GM12878 (cell line): ENCODE data around the gene GPC3. TPM values are rescaled to one million over a fixed set of nuclear protein-coding genes. Genes with fewer than 3 reads are reported as not detected.

Source experiments
- ATAC-seq: fragments of 200-7000 bp; cut with Tn5 transposase; 3 replicates; pipeline ENCODE4 v1.9.1; 2020; ENCODE audit warnings: mild to moderate bottlenecking, moderate library complexity
- BruUV-seq: library from RNA; stranded (reverse); fragments of 400-500 nt; replicated peaks from 2 replicates; lab custom pipeline; 2021; lab: Mats Ljungman, UMichigan
- CTCF ChIA-PET: fragments of 300-600 bp; sonication (Branson Sonifier 250); formaldehyde crosslinking; extraction: SDS; loops from one replicate; lab custom pipeline; 2021; ENCODE audit warnings: inconsistent platforms; lab: Yijun Ruan, JAX
- POLR2A ChIA-PET: fragments of 350-600 bp; formaldehyde crosslinking; extraction: SDS; loops from one replicate; lab custom pipeline; 2021; ENCODE audit warnings: inconsistent platforms; lab: Charles Lee
- RAD21 ChIA-PET: fragments of 300-600 bp; sonication (Branson Sonifier 250); formaldehyde crosslinking; loops from one replicate; lab custom pipeline; 2023; ENCODE audit warnings: antibody characterized with exemption; ENCODE audit not compliant: unreplicated experiment; lab: Charles Lee
- SMC1A ChIA-PET: fragments of 300-600 bp; sonication (Branson Sonifier 250); formaldehyde crosslinking; loops from one replicate; lab custom pipeline; 2023; ENCODE audit not compliant: unreplicated experiment, uncharacterized antibody; lab: Charles Lee
- DNase-seq: peaks from one replicate; pipeline ENCODE4 v3.0.0-alpha.2; 2011; ENCODE audit warnings: low read depth, low spot score
- FAIRE-seq: peaks from 3 replicates; lab custom pipeline; 2011; peaks lifted over from hg19 to GRCh38; lab: Jason Lieb, UNC
- H2AFZ ChIP-seq: 2 replicates; pipeline ENCODE4 v1.6.0; 2011; ENCODE audit warnings: low read depth, low read length, control low read depth; ENCODE audit not compliant: control insufficient read depth
- H3K27ac ChIP-seq: 2 replicates; pipeline ENCODE4 v1.5.1; 2011; ENCODE audit warnings: control low read depth; ENCODE audit not compliant: control insufficient read depth, insufficient read depth
- H3K27me3 ChIP-seq, 2 experiments: replicated peaks in 1 of 2; 2 replicates each; pipeline versions ENCODE4 v1.6.0 to v1.6.1; 2011; ENCODE audit warnings: low read length in 1 of 2; ENCODE audit not compliant: control insufficient read depth in 2 of 2, insufficient read depth in 2 of 2
- H3K36me3 ChIP-seq, 2 experiments: 2 replicates each; pipeline ENCODE4 v1.5.1; 2011; ENCODE audit warnings: low read length in 1 of 2; ENCODE audit not compliant: control insufficient read depth in 2 of 2, insufficient read depth in 2 of 2
- H3K4me1 ChIP-seq: 2 replicates; pipeline ENCODE4 v1.6.1; 2011; ENCODE audit warnings: mild to moderate bottlenecking, low read length, moderate library complexity, mixed read lengths; ENCODE audit not compliant: control insufficient read depth, insufficient read depth
- H3K4me2 ChIP-seq: 2 replicates; pipeline ENCODE4 v1.6.0; 2011; ENCODE audit warnings: control low read depth; ENCODE audit not compliant: control insufficient read depth, insufficient read depth
- H3K4me3 ChIP-seq: fragments of 200-600 bp; sonication (generic); 2 replicates; pipeline ENCODE4 v1.5.1; 2016
- H3K79me2 ChIP-seq: 2 replicates; pipeline ENCODE4 v1.6.0; 2011; ENCODE audit warnings: low read length; ENCODE audit not compliant: control insufficient read depth, insufficient read depth
- H3K9ac ChIP-seq: 2 replicates; pipeline ENCODE4 v1.8.0; 2011; ENCODE audit warnings: low read length, control low read depth, mixed read lengths; ENCODE audit not compliant: control insufficient read depth, insufficient read depth
- H3K9me3 ChIP-seq: replicated peaks from 3 replicates; pipeline ENCODE4 v1.5.1; 2011; ENCODE audit warnings: mild to moderate bottlenecking, low read length; ENCODE audit not compliant: control insufficient read depth, insufficient read depth
- H4K20me1 ChIP-seq: 2 replicates; pipeline ENCODE4 v1.6.0; 2011; ENCODE audit not compliant: control insufficient read depth, insufficient read depth
- CBFB ChIP-seq: IDR thresholded peaks from 2 replicates; pipeline ENCODE4 v1.6.1; 2016; ENCODE audit warnings: antibody characterized with exemption, low read depth
- CTCF ChIP-seq, 3 experiments: IDR thresholded peaks in 2 of 3; conservative IDR thresholded peaks in 1 of 3; 2 replicates each; pipeline ENCODE4 v1.5.1; 2011; ENCODE audit warnings: low read depth in 3 of 3, low read length in 3 of 3, mild to moderate bottlenecking in 3 of 3, control low read depth in 2 of 3, moderate library complexity in 2 of 3, inconsistent platforms in 1 of 3, mixed read lengths in 1 of 3; ENCODE audit not compliant: control insufficient read depth in 2 of 3, insufficient read depth in 1 of 3; ENCODE audit errors: extremely low read depth in 1 of 3
- EGR1 ChIP-seq, 2 experiments: IDR thresholded peaks; 1 replicate in 1 of 2; 2 replicates in 1 of 2; pipeline ENCODE4 v1.6.1; 2011 to 2012; ENCODE audit warnings: low read depth in 2 of 2, low read length in 2 of 2, borderline replicate concordance in 1 of 2, mild to moderate bottlenecking in 1 of 2, moderate library complexity in 1 of 2
- FOS ChIP-seq: IDR thresholded peaks from 3 replicates; pipeline ENCODE4 v1.6.1; 2011; ENCODE audit warnings: borderline replicate concordance; ENCODE audit not compliant: insufficient read length; ENCODE audit errors: extremely low read depth
- IKZF1 ChIP-seq: fragments of 450-650 bp; conservative IDR thresholded peaks from 2 replicates; pipeline ENCODE4 v1.6.1; 2017; ENCODE audit warnings: antibody characterized with exemption, mild to moderate bottlenecking
- MXI1 ChIP-seq: fragments of 150-350 bp; IDR thresholded peaks from 2 replicates; pipeline ENCODE4 v1.6.1; 2011; ENCODE audit warnings: low read depth, mild to moderate bottlenecking, inconsistent platforms, low read length, improper control_type of control experiment
- SMARCA5 ChIP-seq: fragments of 450-650 bp; IDR thresholded peaks from 2 replicates; pipeline ENCODE4 v1.6.1; 2017; ENCODE audit warnings: mild to moderate bottlenecking
- STAT1 ChIP-seq: fragments of 450-650 bp; conservative IDR thresholded peaks from 2 replicates; pipeline ENCODE4 v1.6.1; 2014; ENCODE audit warnings: antibody characterized with exemption, mild to moderate bottlenecking
- YY1 ChIP-seq: IDR thresholded peaks from 2 replicates; pipeline ENCODE4 v1.6.1; 2011; ENCODE audit warnings: low read depth, mild to moderate bottlenecking, low read length
- ZNF592 ChIP-seq: fragments of 450-650 bp; IDR thresholded peaks from 2 replicates; pipeline ENCODE4 v1.6.1; 2017; ENCODE audit warnings: mild to moderate bottlenecking, moderate library complexity
- ZSCAN29 ChIP-seq: fragments of 450-650 bp; IDR thresholded peaks from 2 replicates; pipeline ENCODE4 v1.6.1; 2017; ENCODE audit warnings: mild to moderate bottlenecking, moderate library complexity
- ZZZ3 ChIP-seq: IDR thresholded peaks from 2 replicates; pipeline ENCODE4 v1.6.1; 2011; ENCODE audit warnings: low read depth; ENCODE audit not compliant: control insufficient read depth, insufficient read length
- WGBS: methylation state at CpG from one replicate; pipeline ENCODE4 v1.1.6; 2016; ENCODE audit warnings: low lambda C conversion rate; ENCODE audit not compliant: insufficient replicate concordance, insufficient coverage; ENCODE audit errors: missing lambda C conversion rate; 5-methylcytosine and 5-hydroxymethylcytosine counted together
- in situ Hi-C: fragments of 300-500 bp; cut with MboI; formaldehyde crosslinking; loops from 9 replicates; pipeline ENCODE4 v1.14.3; 2018; ENCODE audit warnings: mixed read lengths
- intact Hi-C: fragments of 100-400 bp; cut with micrococcal nuclease; formaldehyde crosslinking; loops from one replicate; pipeline ENCODE4 v1.14.2; 2022; ENCODE audit not compliant: unreplicated experiment
- polyA plus RNA-seq, 11 experiments: library from polyadenylated mRNA; depleted of rRNA in 4 of 11; unstranded in 6 of 11; stranded (reverse) in 5 of 11; fragments of >200 nt; fragmentation: Nextera tagmentation in 4 of 11; fragmentation: Illumina TruSeq in 1 of 11; extraction: Ambion mirVana in 4 of 11; extraction: Trizol in 1 of 11; gene quantifications; 1 replicate in 1 of 11; 2 replicates in 10 of 11; pipeline versions ENCODE4 v1.2.1 to v1.2.3, GENCODE V29; 2011 to 2016; ENCODE audit warnings: inconsistent platforms in 2 of 11, missing spikeins in 2 of 11, low read depth in 1 of 11
- total RNA-seq, 4 experiments: library from RNA; depleted of rRNA in 3 of 4; stranded (reverse); fragments of >200 nt in 3 of 4; fragmentation: Illumina TruSeq in 1 of 4; extraction: Trizol in 1 of 4; gene quantifications; 2 replicates each; pipeline versions ENCODE4 v1.2.1 to v1.2.3, GENCODE V29; 2013 to 2021

The GPC3 gene
- total and polyA plus RNA-seq, 10 of the 15 experiments (the other 5 are each of a cell fraction or from before 2014, with no cell fraction given), result 0.09 to 0.82 TPM; not detected in 8

GRCh38 chrX:133837091-133837490 is 148.3 kb downstream of the GPC3 start:
- Histone ChIP-seq H3K4me2 (no peak overlapping the region), H3K9me3 (no peaks in the 10 kb centered on the region), H4K20me1 (no peaks in the 10 kb centered on the region), H3K27me3 (no peaks in the 10 kb centered on the region; a peak in 1 of 4 replicates), H3K9ac (no peak overlapping the region), H3K4me1 (no peaks in the 10 kb centered on the region), H3K27ac (no peak overlapping the region), H2AFZ (no peak overlapping the region), H3K4me3 (no peak overlapping the region), H3K79me2 (no peaks in the 10 kb centered on the region), H3K36me3 (no peaks in the 10 kb centered on the region)
- no TSS peak for BruUV-seq
- ChIA-PET SMC1A (interaction anchor here (0.7 to 1.4 kb wide), 3 partner anchors 9 to 83 kb away, joined by 3 to 4 read pairs (median 3); no protein-coding TSS in a partner anchor), CTCF (interaction anchor here (1.1 to 2.1 kb wide), 4 partner anchors 9 to 559 kb away, joined by 3 to 6 read pairs (median 3); no protein-coding TSS in a partner anchor), POLR2A (no interaction called here), RAD21 (no interaction called here)
- TF ChIP-seq ZSCAN29 (no peak), ZZZ3 (no peak), EGR1 (IDR thresholded peaks at IDR 0.05; ENCODE audit: borderline replicate concordance in 1 of 2, low read depth in 2 of 2, low read length in 2 of 2) (no peak), FOS (no peak), IKZF1 (no peak)
- ATAC-seq, result no peak
- no peak for DNase-seq
- intact Hi-C loops, result no loop called here
- WGBS, result 21% methylated on average over 2 of the region's 2 CpGs
- in situ Hi-C loops, result no loop called here
- FAIRE-seq, result no peak

DNA sequence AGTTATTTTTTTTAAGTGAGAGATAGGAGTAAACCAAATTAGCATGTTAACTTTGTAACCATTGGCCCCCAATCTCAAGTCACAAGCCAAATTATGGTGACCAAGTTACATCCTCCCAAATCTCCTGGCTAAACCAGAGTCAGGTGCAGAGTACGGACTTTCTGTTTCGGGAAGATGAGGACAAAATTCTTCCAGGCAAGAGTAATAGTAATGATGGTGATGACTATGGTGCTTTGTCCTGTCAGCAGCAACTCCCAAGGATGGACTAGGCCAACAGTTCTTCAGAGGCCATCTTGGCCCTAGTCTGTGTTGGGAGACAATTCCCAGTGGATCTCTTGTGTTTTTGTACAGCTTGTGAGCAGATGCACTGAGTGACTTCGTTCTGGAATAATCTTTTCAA is 148.8 kb downstream of the GPC3 start:
- Histone ChIP-seq H3K4me2 (no peak overlapping the region), H3K4me3 (no peak overlapping the region), H3K27ac (no peak overlapping the region), H2AFZ (no peak overlapping the region), H3K9me3 (no peaks in the 10 kb centered on the region), H3K79me2 (no peaks in the 10 kb centered on the region), H3K9ac (no peak overlapping the region), H4K20me1 (no peaks in the 10 kb centered on the region), H3K4me1 (no peaks in the 10 kb centered on the region), H3K36me3 (no peaks in the 10 kb centered on the region), H3K27me3 (no peaks in the 10 kb centered on the region; a peak in 1 of 4 replicates)
- SMC1A ChIA-PET, result interaction anchor here (1.2 to 1.5 kb wide), 2 partner anchors 9 to 10 kb away, joined by 3 to 4 read pairs; no protein-coding TSS in a partner anchor
- DNase-seq, result no peak
- intact Hi-C loops (no loop called here), in situ Hi-C loops (no loop called here)
- POLR2A ChIA-PET, result no interaction called here
- BruUV-seq, result no TSS peak
- CTCF ChIA-PET, result interaction anchor here (0.8 to 2.1 kb wide), 5 partner anchors 10 to 560 kb away, joined by 3 to 6 read pairs (median 3); no protein-coding TSS in a partner anchor
- ATAC-seq, result no peak
- WGBS, result 21% methylated on average over 3 of the region's 3 CpGs
- no peak for FAIRE-seq
- RAD21 ChIA-PET, result no interaction called here
- TF ChIP-seq CTCF (IDR thresholded peaks at IDR 0.05 in 2 of 3, conservative IDR thresholded peaks at IDR 0.05 in 1 of 3; ENCODE audit: control insufficient read depth in 2 of 3, extremely low read depth in 1 of 3, insufficient read depth in 1 of 3, low read depth in 3 of 3, low read length in 3 of 3) (no peak), CBFB (no peak), MXI1 (no peak), STAT1 (no peak), SMARCA5 (no peak), FOS (no peak), YY1 (no peak), ZNF592 (no peak)
